SU-DHL-6 (cell line): ENCODE measurements around the gene CCND3.

Experiments
- H2AFZ ChIP-seq: fragments of 200-600 bp; sonication (generic); 2 replicates; pipeline ENCODE4 v1.6.1; 2014; ENCODE audit warnings: low read depth, mild to moderate bottlenecking, moderate library complexity, mixed read lengths, antibody characterized with exemption, low read length; ENCODE audit not compliant: severe bottlenecking
- H3F3A ChIP-seq: fragments of 200-600 bp; shearing (Covaris generic); 2 replicates; pipeline ENCODE4 v1.6.0; 2016; ENCODE audit warnings: antibody characterized with exemption, mild to moderate bottlenecking; ENCODE audit not compliant: insufficient read depth
- H3K27ac ChIP-seq: fragments of 200-600 bp; sonication (generic); 2 replicates; pipeline ENCODE4 v1.5.1; 2016; ENCODE audit warnings: low read depth, mild to moderate bottlenecking, low read length, moderate library complexity, mixed read lengths
- H3K27me3 ChIP-seq: fragments of 200-600 bp; sonication (generic), shearing (Covaris generic); 2 replicates; pipeline ENCODE4 v1.6.0; 2014; ENCODE audit warnings: mild to moderate bottlenecking, low read length
- H3K36me3 ChIP-seq: fragments of 200-600 bp; sonication (generic); 2 replicates; pipeline ENCODE4 v1.6.1; 2014; ENCODE audit warnings: mild to moderate bottlenecking, low read length, mixed read lengths
- H3K4me2 ChIP-seq: fragments of 300-600, 200-600 bp; shearing (Covaris generic), sonication (generic); 2 replicates; pipeline ENCODE4 v1.6.0; 2014; ENCODE audit warnings: low read length, low read depth, mild to moderate bottlenecking; ENCODE audit not compliant: poor library complexity, severe bottlenecking
- H3K4me3 ChIP-seq: fragments of 200-600 bp; sonication (generic); 2 replicates; pipeline ENCODE4 v1.5.1; 2014; ENCODE audit warnings: antibody characterized with exemption, low read length, mild to moderate bottlenecking, mixed read lengths; ENCODE audit not compliant: insufficient read depth, poor library complexity, severe bottlenecking
- H3K79me2 ChIP-seq: fragments of 200-600 bp; sonication (generic); 2 replicates; pipeline ENCODE4 v1.6.1; 2014; ENCODE audit warnings: mild to moderate bottlenecking, low read length, moderate library complexity; ENCODE audit not compliant: insufficient read depth
- H3K9ac ChIP-seq: fragments of 200-600 bp; sonication (generic); 2 replicates; pipeline ENCODE4 v1.7.0; 2014; ENCODE audit warnings: mild to moderate bottlenecking, low read length
- H3K9me2 ChIP-seq: fragments of 200-600 bp; sonication (generic); replicated peaks from 2 replicates; pipeline ENCODE4 v1.6.1; 2014; ENCODE audit warnings: low read length; ENCODE audit not compliant: insufficient read depth
- H3K9me3 ChIP-seq: fragments of 200-600 bp; sonication (generic); 2 replicates; pipeline ENCODE4 v1.6.1; 2014; ENCODE audit warnings: low read length, mixed read lengths; ENCODE audit not compliant: insufficient read depth
- H4K20me1 ChIP-seq: fragments of 200-600 bp; sonication (generic); 2 replicates; pipeline ENCODE4 v1.6.1; 2014; ENCODE audit warnings: low read depth, mild to moderate bottlenecking, antibody characterized with exemption, low read length, moderate library complexity, mixed read lengths
- EZH2phosphoT487 ChIP-seq: fragments of 200-600 bp; sonication (generic), shearing (Covaris generic); conservative IDR thresholded peaks from 2 replicates; pipeline ENCODE4 v1.6.1; 2018; ENCODE audit warnings: mild to moderate bottlenecking, antibody characterized with exemption, low read length, moderate library complexity, mixed read lengths
- TF ChIP-seq, protein P1 (sequence below): fragments of 200-600 bp; sonication (generic); IDR thresholded peaks from one replicate; pipeline ENCODE4 v1.5.1; 2017; ENCODE audit warnings: antibody characterized with exemption, mild to moderate bottlenecking, low read length, moderate library complexity; ENCODE audit not compliant: insufficient read depth, poor library complexity, severe bottlenecking

CCND3 gene

DNA sequence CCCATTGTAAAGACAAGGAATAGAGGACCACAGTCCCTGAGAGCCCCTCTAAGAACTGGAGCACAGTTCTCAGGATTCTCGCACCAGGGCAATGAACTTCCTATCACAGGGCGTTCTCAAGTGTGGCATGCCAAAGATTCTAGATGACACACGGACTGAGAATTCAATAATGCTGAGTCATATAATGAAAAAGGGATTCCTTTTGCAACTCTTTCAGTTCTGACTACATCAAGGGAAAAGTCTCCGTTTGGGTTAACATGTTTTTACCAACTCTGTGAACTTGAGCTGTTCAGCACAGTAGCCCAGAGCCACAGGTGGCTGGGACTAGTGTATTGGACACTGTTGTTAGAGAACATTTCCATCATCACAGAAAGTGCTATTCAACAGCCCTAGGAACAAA lies 24.1 kb downstream of the CCND3 start:
- H3K27me3 ChIP-seq: no peaks in the 10 kb centered on the region
- H3K9me2 ChIP-seq: no peaks in the 10 kb centered on the region
- TF ChIP-seq EZH2phosphoT487: no peak
- TF ChIP-seq, protein P1, sequence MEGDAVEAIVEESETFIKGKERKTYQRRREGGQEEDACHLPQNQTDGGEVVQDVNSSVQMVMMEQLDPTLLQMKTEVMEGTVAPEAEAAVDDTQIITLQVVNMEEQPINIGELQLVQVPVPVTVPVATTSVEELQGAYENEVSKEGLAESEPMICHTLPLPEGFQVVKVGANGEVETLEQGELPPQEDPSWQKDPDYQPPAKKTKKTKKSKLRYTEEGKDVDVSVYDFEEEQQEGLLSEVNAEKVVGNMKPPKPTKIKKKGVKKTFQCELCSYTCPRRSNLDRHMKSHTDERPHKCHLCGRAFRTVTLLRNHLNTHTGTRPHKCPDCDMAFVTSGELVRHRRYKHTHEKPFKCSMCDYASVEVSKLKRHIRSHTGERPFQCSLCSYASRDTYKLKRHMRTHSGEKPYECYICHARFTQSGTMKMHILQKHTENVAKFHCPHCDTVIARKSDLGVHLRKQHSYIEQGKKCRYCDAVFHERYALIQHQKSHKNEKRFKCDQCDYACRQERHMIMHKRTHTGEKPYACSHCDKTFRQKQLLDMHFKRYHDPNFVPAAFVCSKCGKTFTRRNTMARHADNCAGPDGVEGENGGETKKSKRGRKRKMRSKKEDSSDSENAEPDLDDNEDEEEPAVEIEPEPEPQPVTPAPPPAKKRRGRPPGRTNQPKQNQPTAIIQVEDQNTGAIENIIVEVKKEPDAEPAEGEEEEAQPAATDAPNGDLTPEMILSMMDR: no peak
- no peak overlapping the region for H3K27ac ChIP-seq
- no peaks in the 10 kb centered on the region for H3F3A ChIP-seq
- peaks cover 3% of the 10 kb centered on the region; the same call in 1 of the 2 replicates for H3K36me3 ChIP-seq
- H2AFZ ChIP-seq: no peak overlapping the region
- no peak overlapping the region for H3K4me2 ChIP-seq
- no peaks in the 10 kb centered on the region; the same call in 1 of the 2 replicates for H4K20me1 ChIP-seq
- no peak overlapping the region for H3K4me3 ChIP-seq
- no peak overlapping the region for H3K9ac ChIP-seq
- H3K79me2 ChIP-seq: peaks cover 50% of the 10 kb centered on the region
- no peaks in the 10 kb centered on the region for H3K9me3 ChIP-seq

DNA sequence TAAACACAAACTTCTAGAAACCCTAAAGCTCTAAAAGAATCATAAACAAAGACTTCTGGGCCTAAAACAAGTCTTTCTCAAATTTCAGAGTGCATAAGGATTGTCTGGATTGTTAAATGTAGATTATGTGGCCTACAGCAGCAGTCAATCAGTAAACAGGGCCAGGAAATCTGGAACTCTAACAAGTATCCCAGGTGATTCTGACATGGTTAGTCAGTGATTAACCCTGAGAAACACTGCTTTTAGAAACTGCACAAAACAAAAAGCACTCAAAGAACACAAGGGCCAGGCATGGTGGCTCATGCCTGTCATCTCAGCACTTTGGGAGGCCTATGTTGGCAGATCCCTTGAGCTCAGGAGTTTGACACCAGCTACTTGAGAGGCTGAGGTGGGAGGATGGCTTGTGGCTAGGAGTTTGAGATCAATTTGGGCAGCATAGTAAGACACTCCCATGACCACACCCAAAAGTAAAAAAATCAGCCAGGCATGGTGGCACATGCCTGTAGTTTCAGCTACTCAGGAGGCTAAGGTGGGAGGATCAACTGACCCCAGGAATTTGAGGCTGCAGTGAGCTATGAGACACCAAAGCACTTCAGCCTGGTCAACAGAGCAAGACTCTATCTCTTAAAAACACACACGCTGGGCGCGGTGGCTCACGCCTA lies 26.6 kb downstream of the CCND3 start:
- Histone ChIP-seq H3K79me2 (peaks cover 35% of the 10 kb centered on the region), H4K20me1 (no peaks in the 10 kb centered on the region), H2AFZ (no peak overlapping the region), H3F3A (no peaks in the 10 kb centered on the region), H3K4me2 (no peak overlapping the region), H3K27ac (no peak overlapping the region), H3K9ac (no peak overlapping the region), H3K4me3 (no peak overlapping the region), H3K9me3 (no peaks in the 10 kb centered on the region), H3K27me3 (no peaks in the 10 kb centered on the region), H3K36me3 (peaks cover 3% of the 10 kb centered on the region; the same call in 1 of the 2 replicates), H3K9me2 (no peaks in the 10 kb centered on the region)
- TF ChIP-seq EZH2phosphoT487: no peak
- TF ChIP-seq, protein P1: no peak

DNA sequence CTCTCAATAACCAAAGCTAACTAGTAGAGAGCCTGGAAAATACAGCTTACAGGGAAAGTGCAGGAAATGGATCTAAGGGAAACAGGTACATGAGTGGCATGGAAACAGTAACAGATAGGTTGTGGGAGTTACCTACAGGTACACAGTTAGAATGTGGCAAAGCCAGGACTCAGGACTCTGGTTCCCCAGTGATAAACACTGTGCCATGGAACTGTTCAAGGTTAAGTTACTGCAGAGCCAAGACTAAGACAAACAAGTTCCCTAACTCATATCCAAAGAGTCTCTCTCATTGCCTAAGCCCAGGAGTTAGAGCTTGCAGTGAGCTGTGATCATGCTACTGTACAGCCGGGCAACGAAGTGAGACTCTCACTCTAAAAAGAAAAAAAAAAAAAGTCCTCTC lies 27.3 kb downstream of the CCND3 start:
- no peaks in the 10 kb centered on the region for H4K20me1 ChIP-seq
- H3K79me2 ChIP-seq: peaks cover 35% of the 10 kb centered on the region
- H3K9ac ChIP-seq: no peak overlapping the region
- no peaks in the 10 kb centered on the region for H3K9me2 ChIP-seq
- peaks cover 4% of the 10 kb centered on the region; the same call in 1 of the 2 replicates for H3K36me3 ChIP-seq
- TF ChIP-seq, protein P1: no peak
- no peak for TF ChIP-seq EZH2phosphoT487
- no peaks in the 10 kb centered on the region for H3K27me3 ChIP-seq
- H3K9me3 ChIP-seq: no peaks in the 10 kb centered on the region
- no peak overlapping the region for H3K27ac ChIP-seq
- H3K4me3 ChIP-seq: no peak overlapping the region
- no peaks in the 10 kb centered on the region for H3F3A ChIP-seq
- no peak overlapping the region for H2AFZ ChIP-seq
- no peak overlapping the region for H3K4me2 ChIP-seq
